GM12801 (cell line): ENCODE results near the gene NTN1.

Experiments
- CTCF ChIP-seq: IDR thresholded peaks from one replicate; pipeline ENCODE4 v1.5.1; 2011; ENCODE audit warnings: control low read depth; ENCODE audit not compliant: insufficient read length; ENCODE audit errors: extremely low read depth

Gene NTN1

DNA sequence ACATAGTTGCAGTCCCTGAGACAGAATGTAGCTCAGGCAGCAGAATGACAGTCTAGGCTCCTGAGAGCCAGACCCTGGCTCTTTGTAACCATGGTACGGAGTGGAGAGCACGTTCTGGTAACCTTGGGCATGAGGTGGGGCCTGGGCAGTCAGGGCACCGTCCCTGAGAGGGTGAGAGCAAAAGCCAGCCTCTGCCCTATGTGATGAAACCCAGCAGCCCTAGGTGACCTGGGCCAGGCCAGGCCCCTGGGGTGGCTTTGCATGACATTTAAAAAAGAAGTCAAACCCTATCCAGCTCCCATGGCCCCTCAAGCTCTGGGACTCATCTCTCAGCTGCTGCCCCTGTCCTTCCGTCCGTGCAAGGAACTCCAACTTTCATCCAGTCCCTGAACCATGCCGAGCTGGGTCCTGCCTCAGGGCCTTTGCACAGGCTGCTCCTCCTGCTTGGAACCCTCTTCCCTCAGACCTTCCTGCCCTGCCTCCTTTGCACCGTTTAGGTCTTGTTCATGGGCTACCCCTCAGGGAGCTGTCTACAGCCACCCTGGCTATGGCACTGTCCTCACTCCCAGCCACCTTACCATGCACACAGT lies 188.6 kb downstream of the NTN1 start:
- no peak for TF ChIP-seq CTCF

DNA sequence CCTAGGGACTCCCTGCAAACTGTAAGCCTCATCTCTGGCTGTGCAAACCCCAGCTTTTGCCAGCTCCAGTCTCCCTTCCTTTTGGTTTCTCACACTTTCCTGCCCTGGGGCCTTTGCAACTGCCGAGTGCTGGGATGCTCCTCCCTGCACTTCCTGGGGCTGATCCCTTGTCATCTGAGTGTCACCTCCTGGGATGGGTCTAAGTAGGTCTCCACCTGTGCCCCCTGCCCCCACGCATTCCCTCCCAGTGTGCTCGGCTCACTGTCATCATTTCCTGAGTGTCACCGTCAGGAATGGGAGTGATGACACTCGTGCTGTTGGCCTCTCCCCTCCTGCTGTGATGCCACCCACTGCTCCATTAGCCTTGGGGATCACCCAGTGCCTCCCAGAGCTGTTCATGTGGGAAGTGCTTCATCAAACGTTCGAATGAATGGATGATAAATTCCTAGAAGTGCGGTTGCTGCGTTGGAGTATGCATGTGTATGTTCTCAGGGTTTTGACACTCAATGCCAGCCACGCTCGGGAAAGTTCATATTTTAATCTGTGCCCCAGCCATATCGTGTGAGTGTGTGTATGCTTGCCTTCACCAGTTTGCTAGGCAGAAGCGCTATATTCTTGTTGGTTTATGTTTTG lies 189.9 kb downstream of the NTN1 start:
- no peak for TF ChIP-seq CTCF

GRCh38 chr17:9212376-9213302 lies 191.3 kb downstream of the NTN1 start:
- no peak for TF ChIP-seq CTCF

- no peak for TF ChIP-seq CTCF
Observed at GRCh38 chr17:9213303-9213640, 192.0 kb downstream of the NTN1 start.

DNA sequence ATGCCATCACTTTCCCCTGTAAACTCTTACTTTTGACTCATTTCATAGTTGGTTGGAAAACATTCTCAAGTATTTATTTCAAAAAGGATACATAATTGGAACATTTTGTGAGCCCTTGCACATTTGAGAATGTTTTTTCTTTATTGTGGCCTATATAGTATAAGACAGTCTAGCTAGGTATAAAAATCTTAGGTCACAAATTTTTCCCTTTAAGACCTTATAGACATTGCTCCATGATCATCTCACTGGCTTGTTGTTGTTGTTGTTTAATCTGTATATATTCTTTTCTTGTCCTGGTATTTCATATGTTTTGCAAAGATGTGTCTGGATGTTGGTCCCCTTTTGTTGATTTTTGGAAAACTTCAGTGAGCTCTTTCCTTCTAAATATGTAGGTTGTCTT lies 194.2 kb downstream of the NTN1 start:
- no peak for TF ChIP-seq CTCF

- no peak for TF ChIP-seq CTCF
Observed at GRCh38 chr17:9217151-9218056, 196.1 kb downstream of the NTN1 start.
